HG03103 (cell line): ENCODE data around the gene CDH13.

Experiments used
- ATAC-seq: cut with Tn5 transposase; IDR thresholded peaks from one replicate; pipeline ENCODE4 v1.9.1; 2021; ENCODE audit warnings: low read depth; ENCODE audit not compliant: unreplicated experiment

CDH13 gene

DNA sequence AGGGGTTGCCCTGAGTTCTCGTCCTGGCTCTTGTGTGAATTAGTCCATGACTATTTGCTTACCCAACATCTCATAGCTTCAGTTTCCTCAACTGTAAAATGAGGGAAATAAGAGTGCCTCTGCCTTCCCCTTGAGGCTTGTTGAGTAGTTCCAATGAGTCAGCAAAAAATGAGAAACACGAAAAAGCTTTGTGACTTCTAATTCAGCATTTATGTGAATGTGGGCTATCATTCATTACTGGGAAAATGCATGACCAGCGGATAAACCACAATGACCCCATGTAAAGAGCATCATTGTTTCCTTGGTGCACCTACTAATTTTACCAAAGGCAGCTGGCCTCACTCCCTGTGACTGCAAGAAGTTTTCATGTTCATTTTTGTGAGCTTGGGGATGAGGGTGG is 806.4 kb downstream of the CDH13 start:
- no peak for ATAC-seq

DNA sequence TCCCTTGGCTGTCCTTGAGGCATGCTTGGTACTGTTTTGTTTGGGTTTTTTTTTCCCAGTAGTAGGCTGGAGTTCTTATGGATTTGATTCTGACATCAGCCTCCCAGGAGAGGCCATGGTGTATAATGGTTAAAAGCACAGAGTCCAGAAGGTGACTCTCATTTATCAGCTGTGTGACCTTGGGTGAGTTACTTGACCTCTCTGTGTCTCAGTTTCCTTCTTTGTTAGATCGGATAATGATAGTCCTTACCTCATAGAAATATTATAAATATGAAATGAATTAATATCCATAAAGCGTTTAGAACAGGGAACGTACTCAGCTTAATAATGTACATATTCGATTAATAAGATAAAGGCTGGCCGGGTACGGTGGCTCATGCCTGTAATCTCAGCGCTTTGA is 810.3 kb downstream of the CDH13 start:
- ATAC-seq: no peak

GRCh38 chr16:83438326-83438725 is 811.6 kb downstream of the CDH13 start:
- no peak for ATAC-seq

- no peak for ATAC-seq
Measured at GRCh38 chr16:83439412-83439811, 812.6 kb downstream of the CDH13 start.

GRCh38 chr16:83441517-83441916 is 814.7 kb downstream of the CDH13 start:
- ATAC-seq: no peak

- ATAC-seq: no peak
Measured at GRCh38 chr16:83443972-83444371, 817.2 kb downstream of the CDH13 start.

DNA sequence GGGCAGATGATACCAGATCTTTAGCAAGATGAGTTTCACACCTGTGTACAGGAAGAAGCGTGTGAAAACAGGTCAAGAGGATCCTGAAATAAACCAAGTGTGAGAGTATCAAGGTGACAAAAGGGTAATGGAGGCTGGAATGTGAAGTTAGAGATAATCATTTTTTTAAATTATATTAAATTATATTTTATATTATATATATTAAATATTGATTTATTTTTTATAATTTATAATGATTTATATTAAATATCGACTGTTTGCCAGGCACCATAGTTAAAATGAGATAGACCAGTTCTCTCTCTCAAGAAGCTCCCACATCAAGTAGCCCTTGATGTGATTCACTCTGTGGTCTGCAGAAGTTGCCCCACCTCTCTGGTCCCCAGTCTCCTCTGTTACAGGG is 820.8 kb downstream of the CDH13 start:
- ATAC-seq: no peak

- no peak for ATAC-seq
Measured at GRCh38 chr16:83449861-83450260, 823.1 kb downstream of the CDH13 start.

DNA sequence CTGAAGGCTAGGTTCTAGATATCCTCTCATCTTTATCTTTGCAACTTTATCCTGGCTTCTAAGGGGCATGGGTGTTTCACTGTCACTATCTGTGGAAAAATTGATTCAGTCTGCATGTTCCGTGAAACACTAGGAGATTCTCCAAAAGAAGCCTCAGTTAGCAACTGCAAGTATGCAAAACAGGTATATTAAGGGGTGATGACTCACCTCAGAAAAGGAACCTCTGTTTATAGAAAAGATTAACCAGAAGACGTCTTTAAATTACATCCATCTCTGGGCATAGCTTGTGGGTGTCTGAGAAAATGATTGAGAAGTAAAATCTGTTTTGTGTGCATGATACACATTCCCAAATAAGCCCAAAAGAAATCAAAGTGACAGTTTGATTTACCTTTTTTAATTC is 827.2 kb downstream of the CDH13 start:
- ATAC-seq: peak; percentile 53

DNA sequence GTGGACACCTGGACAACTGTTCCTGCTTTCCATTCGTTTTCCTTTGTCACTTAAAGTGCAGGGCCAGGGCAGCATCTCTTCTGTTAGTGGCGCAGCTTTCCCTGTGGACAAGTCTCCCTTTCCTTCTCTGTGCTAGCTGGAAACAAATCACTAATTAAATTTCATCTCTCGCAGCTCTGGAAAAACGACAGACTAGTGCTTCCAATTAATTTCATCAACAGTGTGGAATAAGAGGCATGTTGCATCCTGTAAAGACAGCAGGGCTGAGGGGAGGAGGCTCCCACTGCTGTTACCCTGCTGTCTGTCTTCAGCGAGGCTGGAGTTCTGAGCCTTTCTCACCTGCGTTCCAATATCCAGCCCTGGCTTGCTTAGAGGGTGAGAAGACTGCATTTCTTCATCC is 828.9 kb downstream of the CDH13 start:
- no peak for ATAC-seq

DNA sequence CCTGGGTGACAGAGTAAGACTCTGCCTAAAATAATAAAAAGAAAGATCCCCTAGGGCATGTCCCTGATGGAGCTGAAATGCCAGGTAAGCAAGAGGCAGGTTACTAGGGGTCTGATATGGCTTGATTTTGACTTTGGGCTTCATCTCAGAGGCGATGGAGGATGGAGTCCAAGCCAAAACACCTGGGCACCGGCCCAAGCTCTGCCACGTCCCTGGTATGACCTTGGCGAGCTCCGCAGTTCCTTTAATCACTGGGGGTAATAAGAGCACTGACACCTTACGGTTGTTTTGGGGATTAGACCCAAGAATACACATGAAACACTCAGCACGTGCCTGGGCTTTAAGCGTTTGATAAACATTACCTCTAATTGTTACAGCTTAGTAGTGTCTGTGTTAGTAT is 830.2 kb downstream of the CDH13 start:
- ATAC-seq: no peak

- peak; percentile 81 for ATAC-seq
Measured at GRCh38 chr16:83458612-83459011, 831.8 kb downstream of the CDH13 start.

DNA sequence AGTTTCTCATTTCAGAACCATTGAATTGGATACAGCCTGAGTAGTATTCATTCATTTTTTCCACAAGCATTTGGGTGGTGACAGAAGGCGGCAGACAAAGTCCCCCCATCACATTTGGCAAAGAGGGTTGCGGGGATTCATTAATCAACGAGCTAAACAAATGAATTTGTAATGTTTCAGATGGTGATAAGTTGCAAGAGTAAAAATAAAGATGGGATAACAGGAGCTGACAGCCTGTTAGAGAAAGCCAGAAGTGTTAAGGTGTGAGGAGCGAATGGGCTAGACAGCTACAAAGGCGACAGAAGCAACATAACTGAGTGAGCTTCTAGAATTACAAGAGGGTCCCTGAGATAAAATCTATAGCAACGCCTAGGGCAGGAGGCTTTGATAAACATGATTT is 838.2 kb downstream of the CDH13 start:
- no peak for ATAC-seq

DNA sequence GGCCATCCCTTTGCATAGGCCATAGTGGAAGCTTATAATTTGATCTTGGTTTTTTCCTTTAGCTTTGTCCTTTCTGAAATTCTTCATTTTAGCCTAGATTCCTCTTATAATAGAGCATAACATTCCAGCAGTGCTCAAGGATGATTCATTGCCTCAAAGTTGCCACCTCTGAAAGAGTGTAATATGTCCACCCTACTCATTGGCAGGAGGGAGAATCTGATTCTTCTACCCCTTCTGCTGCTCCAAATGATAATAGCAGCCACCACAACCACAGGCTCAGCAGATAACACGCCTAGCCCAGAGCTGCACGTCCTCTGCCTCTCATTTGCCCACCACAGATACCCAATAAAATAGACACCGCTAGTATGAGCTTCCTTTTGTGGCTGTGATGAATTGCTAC is 843.6 kb downstream of the CDH13 start:
- ATAC-seq: no peak

DNA sequence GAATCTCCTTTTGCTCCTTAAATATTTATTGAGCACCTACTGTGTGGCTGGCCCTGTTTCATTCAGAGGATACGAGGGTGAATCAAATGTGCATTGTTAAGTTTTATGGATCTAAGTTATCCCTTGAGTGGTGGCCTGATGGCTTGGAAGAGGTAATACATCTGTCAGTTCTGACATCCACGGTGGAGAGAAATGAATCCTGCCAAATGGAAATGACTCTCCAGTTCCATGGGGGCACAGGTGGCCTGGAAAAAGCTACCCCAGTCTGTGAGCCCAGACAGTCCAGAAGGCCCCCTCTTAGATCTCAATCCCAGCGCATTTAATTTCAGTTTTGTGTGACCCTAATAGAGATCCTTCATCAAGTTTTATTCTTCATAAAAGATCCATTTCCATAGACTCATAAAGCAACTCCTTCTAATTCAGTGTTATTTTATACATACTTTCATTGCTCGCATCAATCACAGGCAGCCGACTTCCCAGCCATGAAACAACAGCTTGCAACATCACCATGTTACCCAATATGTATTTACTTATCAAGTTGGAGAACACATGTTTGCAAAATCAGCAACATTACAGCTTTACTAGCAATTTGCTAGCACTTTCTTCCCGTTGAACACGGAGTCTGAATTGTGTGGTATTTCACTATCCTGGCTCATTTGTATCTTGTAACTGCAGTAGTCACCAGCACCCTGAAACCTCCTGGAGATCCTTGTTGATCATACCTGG is 846.2 kb downstream of the CDH13 start:
- no peak for ATAC-seq

GRCh38 chr16:83473926-83474650 is 847.3 kb downstream of the CDH13 start:
- ATAC-seq: no peak

- ATAC-seq: no peak
Measured at GRCh38 chr16:83475108-83475507, 848.3 kb downstream of the CDH13 start.

- no peak for ATAC-seq
Measured at GRCh38 chr16:83481589-83481988, 854.8 kb downstream of the CDH13 start.

GRCh38 chr16:83482545-83483162 is 855.9 kb downstream of the CDH13 start:
- no peak for ATAC-seq

GRCh38 chr16:83490073-83490472 is 863.3 kb downstream of the CDH13 start:
- no peak for ATAC-seq

- ATAC-seq: no peak
Measured at GRCh38 chr16:83494459-83494858, 867.7 kb downstream of the CDH13 start.

DNA sequence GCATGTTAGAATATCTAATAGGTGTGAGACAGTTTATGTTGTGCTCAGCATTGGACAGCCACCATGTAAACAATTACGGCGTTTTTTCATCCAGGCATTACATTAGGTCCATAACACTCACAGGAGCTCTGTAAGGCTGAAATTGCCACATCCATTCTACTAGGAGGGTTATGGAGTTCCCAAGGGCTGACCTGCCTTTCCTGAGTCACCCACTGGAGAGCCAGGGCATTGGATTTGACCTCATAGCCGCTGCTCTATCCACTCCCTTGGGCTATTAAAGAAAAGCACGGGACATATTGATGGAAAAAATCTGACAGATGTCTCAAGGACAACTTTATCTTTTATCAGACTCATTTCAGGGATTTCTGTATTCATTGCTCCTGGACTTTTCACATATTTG is 874.7 kb downstream of the CDH13 start:
- ATAC-seq: no peak
